Measurements from ENCODE around the gene PHF21B. TPM values are rescaled to one million over a fixed set of nuclear protein-coding genes. Genes with fewer than 3 reads are reported as not detected.

PHF21B gene
- total RNA-seq, 2 donors from 2014 or later = 0.07 TPM; not detected in 1

DNA sequence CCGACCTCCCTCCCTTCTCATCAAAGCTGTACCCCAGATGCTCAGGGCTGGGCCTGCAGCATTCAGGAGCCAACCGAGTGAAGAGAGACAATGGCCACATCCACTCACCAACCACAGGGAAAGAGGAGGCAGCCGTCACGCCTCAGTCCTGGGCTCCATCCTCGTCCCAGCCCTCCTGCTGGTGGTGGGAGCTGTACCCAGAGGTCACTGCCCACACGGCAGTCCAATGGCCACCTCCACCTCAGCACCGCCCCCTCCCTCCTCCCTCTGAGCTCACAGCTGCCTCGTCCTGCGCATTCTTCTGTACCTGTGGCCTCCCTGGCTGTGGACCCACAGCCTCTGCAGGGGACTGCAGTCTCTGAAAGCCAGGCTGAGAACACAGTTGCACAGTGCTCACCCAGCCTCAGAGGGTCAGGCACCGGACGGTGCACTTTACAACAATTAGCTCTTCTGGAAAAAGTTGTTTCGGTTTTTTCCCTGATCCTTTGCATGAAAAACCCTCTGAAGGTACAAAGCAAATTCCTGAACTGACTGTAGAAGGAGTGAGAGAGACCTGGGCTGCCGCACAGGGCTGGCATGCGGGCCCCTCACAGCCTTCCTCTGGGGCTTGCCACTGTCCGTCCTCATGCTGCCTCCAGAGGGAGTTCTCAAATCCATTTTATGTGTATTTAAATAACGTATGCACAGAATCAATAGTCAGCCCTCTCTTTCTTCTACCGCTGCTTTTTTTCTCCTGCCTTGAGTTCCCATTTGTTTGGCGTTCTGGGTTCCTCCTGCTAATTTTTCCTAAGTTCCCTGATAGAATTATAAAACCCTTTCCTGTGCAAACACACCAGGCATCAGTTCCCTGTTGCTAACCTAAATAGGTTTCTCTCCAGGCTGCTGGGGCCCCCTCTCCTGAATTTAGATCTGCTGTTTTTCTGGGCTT, 52.7 kb downstream of the PHF21B start:
- H3K27ac Mint-ChIP-seq = peak overlapping the region in 1 of 2 donors; percentile 22
- no peaks in the 10 kb centered on the region for H3K36me3 Mint-ChIP-seq
- DNase-seq (ENCODE audit: low spot score in 2 of 2) (no peak), ATAC-seq (no peak)
- no peaks in the 10 kb centered on the region for H3K9me3 Mint-ChIP-seq

DNA sequence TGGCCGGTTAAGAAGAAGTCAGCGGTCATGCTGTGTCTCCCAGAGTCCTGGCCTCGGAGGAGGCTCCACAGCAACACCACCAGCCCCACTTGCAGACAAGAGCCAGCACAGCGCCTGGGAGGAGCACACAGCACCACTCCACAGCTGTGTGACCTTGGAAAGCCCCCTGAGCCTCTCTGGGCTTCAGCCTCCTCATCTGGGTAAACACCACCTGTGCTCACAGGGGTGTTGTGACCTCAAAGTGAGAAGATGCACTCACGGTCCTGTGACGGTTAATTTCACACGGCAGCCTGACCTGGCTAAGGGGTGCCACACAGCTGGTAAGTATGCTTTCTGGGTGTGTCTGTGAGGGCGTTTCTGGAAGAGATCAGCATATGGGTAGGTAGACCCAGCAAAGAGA, 54.7 kb downstream of the PHF21B start:
- no peaks in the 10 kb centered on the region for H3K9me3 Mint-ChIP-seq
- H3K36me3 Mint-ChIP-seq = no peaks in the 10 kb centered on the region
- H3K27ac Mint-ChIP-seq = no peak overlapping the region
- DNase-seq (ENCODE audit: low spot score in 2 of 2) (no peak), ATAC-seq (no peak)

DNA sequence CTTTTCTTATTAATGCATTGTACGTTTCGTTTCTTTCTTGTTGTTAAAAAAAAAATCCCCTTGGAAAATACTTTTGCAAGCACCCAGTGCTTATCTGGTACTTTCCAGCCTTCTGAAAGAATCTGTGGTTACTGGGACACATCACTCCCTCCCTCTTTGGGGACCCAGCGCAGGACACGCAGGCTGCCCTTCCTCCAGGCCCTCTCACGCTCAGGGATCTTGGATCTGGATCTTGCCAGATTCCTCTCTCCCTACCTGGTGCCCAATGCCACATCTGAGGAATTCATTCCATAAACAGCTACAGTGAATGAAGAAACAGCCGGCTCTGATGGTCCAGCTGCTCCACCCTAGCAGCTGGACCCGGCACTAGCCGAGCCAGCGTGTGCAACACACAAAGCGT, 55.7 kb downstream of the PHF21B start:
- DNase-seq (ENCODE audit: low spot score in 2 of 2) (no peak), ATAC-seq (no peak)
- Mint-ChIP-seq H3K9me3 (no peaks in the 10 kb centered on the region), H3K36me3 (no peaks in the 10 kb centered on the region), H3K27ac (no peak overlapping the region)

DNA sequence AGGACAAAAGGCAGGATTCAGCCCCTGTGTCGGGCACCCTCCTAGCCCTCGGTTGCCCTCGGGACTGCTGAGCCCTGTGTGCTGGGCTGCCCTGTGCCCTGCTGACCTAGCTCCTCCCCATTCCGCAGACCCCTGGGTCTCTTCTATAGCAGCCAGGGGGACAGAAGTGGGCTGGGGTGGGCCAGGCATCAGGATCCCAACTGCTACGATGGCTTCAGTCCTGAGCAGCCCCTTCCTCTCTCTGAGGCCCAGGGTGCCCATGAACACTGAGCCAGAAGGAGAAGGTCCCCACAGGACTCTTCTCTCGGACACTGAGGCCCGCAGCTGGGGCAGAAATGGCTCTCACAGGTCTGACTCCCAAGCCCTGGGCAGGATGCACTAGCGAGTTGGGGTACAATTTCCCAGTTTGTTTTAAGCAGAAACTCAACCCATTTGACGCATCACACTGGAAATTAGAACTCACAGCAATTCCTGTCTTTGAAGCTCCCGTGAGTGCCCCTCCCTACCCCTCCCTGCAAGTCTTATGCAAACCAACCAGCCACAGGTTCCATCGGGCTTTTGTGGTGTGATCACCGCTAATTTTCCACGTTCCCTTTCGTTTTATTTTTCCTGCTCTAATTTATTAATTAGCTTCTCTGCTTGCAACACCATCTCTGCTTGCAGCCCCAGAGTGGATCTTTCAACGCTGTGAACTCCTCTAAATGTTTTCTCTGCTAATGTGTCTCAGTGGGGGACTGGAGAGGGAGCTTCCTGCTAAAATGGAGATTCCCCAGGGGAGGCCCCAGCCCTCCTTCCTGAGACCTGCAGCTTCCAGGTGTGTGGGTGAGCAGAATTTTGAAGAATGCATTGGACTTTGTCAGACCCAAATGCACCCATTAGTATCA, 56.7 kb downstream of the PHF21B start:
- Mint-ChIP-seq H3K9me3 (no peaks in the 10 kb centered on the region), H3K27ac (no peak overlapping the region), H3K36me3 (no peaks in the 10 kb centered on the region)
- no peak for ATAC-seq
- no peak for DNase-seq (ENCODE audit: low spot score in 2 of 2)

DNA sequence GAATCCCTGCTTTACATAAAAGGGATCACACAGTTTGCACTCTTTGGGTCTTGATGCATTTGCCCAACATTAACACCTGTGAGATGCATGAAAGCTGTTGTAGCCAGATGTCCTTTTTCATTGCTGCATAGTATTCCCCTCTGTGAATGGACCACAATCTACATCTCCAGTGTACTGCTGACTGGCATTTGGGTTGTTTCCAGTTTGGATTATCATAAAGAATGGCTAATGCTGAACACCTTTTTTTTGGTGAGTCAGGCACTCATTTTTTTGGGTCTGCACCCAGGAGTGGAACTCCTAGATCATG, 58.3 kb downstream of the PHF21B start:
- ATAC-seq = no peak
- H3K27ac Mint-ChIP-seq = no peak overlapping the region
- no peaks in the 10 kb centered on the region for H3K9me3 Mint-ChIP-seq
- H3K36me3 Mint-ChIP-seq = no peaks in the 10 kb centered on the region
- no peak for DNase-seq (ENCODE audit: low spot score in 2 of 2)

DNA sequence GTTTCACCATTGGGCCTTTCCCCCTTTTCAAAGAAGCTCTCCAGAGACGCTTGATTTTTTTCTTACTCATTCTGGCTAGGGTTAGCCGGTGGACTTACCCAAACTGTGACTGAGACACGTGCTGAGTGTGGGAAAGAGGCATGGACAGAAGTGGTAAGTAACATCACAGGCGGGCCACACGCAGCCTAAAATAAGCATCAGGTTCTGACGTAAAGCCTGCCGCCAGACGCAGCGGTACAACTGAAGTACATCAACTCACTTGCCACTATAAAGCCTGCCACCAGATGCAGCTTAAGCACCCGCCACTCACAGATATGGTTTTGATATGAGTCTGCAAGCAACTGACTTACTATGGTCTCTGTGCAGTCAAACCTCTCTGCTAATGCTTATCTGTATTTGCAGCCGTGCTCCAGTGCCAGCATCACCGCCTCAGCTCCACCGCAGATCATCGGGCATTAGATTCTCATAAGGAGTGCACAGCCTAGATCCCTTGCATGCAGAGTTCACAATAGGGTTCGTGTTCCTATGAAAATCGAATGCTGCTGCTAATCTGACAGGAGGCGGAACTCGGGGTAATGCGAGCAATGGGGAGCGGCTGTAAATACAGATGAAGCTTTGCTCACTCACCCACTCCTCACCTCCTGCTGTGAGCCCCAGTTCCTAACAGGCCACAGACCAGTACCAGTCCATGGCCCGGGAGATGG, 58.8 kb downstream of the PHF21B start:
- ATAC-seq (no peak), DNase-seq (ENCODE audit: low spot score in 2 of 2) (no peak)
- Mint-ChIP-seq H3K27ac (no peak overlapping the region), H3K36me3 (no peaks in the 10 kb centered on the region), H3K9me3 (no peaks in the 10 kb centered on the region)

DNA sequence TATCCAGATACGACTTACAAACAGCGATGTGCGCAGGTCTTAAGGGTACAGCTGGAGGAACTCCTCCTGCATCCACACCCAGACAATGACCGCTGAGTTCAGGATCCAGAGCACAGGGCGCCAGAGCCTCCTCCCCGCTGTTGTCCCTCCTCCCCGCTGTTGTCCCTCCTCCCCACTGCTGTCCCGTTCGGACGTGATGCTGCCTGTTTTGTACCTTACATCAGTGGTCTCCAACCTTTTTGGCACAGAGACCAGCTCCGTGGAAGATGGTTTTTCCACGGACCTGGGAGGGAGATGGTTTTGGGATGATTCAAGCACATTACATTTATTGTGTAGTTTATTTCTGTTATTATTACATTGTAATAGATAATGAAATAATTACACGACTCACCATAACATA, 62.0 kb downstream of the PHF21B start:
- Mint-ChIP-seq H3K27ac (peak overlapping the region in 1 of 2 donors; percentile 36), H3K9me3 (no peaks in the 10 kb centered on the region), H3K36me3 (no peaks in the 10 kb centered on the region)
- DNase-seq (ENCODE audit: low spot score in 2 of 2) (no peak), ATAC-seq (no peak)

DNA sequence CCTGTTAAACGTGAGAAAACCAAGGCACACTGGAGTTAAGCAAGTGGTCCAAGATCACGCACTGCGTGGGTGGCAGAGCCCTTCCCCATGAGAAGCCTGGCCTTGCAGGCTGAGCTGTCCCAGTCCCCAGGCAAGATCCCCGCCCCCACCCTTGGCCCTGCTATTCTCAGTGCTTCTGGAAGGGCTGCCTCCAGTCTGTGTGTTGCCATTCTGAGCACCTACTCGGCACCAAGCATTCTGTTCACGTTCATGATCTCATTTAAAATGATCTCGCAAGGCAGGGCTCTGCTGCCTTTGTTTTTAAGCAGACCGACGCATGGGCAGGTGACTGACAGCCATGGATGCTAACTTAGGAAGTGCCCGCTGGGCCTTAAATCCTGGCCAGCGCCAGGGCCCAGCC, 62.8 kb downstream of the PHF21B start:
- DNase-seq (ENCODE audit: low spot score in 2 of 2) (no peak), ATAC-seq (no peak)
- Mint-ChIP-seq H3K9me3 (no peaks in the 10 kb centered on the region), H3K36me3 (no peaks in the 10 kb centered on the region), H3K27ac (peak overlapping the region in 1 of 2 donors; percentile 36)

DNA sequence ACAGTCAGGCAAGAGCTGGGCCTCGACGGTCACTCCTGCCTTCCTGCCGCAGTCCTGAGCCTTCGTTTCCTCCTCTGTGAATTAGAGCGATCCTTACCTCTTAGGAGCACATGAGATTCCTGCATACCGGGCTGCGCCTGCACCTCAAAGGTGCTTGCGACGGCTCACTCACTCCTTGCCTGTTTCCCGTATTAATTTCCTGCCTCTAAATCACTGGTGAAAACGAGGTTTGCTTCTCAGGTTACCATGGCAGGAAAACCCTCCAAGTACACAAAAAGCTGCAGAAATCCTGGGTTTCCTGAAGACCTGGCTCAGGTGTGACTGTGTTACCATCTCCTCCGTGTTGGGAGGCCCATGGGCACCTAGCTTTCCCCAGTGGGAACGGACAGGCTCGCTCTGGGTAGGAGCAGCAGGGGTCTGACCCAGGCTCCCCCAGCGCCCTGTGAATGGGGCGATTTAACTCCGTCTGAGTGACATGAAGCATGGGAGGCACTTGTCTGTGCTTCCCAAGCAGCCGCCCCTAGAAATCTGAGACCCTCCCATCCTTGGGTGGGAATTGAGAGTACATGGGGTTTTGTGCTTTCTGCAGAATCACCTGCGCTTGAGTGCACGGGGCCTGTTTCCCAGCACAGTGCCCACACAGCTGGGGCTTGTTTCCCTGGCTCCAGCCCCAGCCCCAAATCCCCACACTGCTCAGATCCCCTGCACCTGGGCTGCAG, 64.8 kb downstream of the PHF21B start:
- DNase-seq (ENCODE audit: low spot score in 2 of 2) (no peak), ATAC-seq (no peak)
- Mint-ChIP-seq H3K27ac (no peak overlapping the region), H3K9me3 (no peaks in the 10 kb centered on the region), H3K36me3 (no peaks in the 10 kb centered on the region)

DNA sequence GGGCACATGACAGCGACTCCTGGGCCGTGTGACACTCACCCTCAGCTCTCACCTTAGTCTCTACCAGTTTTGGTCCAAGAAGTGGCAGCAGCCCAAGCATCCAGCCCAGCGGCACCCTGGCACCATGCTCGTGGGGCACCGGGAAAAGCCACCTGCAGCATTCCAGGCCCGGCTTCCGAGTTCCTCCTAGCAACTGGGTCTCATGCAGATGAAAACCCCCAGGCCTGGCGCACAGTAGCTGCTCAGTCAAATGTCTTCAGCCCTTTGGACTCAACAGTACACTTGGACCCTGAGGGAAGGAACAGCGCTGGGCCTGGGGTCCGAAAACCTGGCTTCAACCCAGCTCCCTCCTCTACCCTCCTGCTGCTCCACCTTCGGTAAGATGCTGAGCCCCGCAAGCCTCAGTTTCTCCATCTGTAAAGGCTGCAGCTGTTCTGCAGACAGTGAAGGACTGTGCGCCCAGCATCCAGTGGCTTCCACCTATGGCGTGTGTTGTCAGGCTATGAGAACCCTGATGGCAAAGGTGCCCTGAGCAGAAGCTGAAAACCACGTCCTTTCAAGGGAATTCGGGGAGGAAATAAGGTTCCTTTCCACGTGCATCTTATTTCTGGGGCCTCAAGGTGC, 66.0 kb downstream of the PHF21B start:
- H3K9me3 Mint-ChIP-seq = no peaks in the 10 kb centered on the region
- ATAC-seq (no peak), DNase-seq (ENCODE audit: low spot score in 2 of 2) (no peak)
- H3K27ac Mint-ChIP-seq = no peak overlapping the region
- no peaks in the 10 kb centered on the region for H3K36me3 Mint-ChIP-seq

DNA sequence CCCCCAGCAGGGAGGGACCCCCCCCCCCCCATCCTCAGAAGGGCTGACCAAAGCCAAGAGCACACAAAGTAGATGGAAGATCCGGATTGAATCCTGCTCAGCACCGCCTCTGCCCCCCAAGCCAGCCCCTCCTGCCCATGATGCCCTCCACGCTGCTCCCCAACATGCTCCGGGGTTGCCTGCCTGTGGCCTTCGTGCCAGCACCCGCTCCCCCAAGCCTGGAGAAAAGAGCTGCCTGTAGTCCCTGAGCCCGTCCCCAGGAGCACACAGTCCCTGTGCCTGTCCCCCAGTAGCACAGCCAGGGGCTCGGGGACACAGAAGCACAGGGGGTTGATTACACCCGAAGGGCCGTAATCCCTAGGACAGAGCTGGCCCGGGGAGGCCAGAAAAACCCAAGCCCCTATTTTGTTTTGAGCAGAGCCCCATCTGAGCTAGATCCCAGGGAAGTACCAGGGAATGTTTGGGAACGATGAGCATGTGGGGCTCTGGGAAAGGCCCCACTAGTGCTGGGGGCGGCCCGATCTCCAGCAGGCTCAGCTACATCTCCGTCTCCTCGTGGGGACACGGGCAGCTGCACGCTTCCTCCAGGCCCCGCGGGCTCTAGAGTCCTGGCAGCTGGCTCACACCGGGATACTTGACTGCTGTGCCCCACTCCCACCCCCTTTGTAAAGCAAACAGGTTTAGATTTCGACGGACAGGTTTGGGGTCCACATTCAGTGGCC, 66.7 kb downstream of the PHF21B start:
- ATAC-seq (no peak), DNase-seq (ENCODE audit: low spot score in 2 of 2) (no peak)
- H3K9me3 Mint-ChIP-seq = no peaks in the 10 kb centered on the region
- no peak overlapping the region for H3K27ac Mint-ChIP-seq
- H3K36me3 Mint-ChIP-seq = no peaks in the 10 kb centered on the region

DNA sequence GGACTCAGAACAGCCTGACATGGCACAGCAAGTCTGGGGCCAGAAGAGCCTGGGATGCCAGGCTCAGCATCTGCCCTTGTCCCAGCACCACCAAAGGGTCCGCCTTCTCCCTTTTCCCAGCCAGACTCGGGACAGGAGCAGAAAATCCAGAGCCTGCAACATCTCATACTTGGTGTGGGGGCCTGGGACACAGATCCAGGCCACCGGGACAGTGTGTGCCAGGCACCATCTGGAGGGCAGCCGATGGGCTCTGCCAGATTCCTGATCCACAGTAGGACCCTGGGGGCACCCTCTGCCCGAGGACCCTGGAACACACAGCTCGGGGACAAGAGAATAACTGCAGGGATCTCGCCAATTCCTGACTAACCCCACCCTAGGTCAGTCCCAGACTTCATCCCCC, 67.7 kb downstream of the PHF21B start:
- DNase-seq (ENCODE audit: low spot score in 2 of 2) (no peak), ATAC-seq (no peak)
- no peaks in the 10 kb centered on the region for H3K36me3 Mint-ChIP-seq

DNA sequence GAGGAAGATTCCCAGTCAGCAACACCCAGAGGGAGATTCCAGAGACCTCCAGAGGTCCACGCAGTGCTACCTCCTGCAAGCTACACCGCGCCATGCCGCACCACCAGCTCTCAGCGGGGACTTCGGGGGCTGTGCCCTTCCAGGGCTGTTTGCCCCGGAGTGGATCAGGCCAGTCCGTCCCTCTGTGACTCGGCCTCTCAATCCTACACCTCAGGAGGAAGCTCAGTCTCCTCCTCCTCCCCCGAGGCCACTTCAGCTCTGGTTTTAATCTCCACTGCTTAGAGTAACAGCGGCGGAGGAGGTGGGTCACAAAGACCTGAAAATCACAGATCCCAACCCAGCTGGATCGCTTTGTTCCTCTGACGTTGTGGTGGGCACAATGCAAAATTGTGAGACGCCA, 68.6 kb downstream of the PHF21B start:
- no peak for DNase-seq (ENCODE audit: low spot score in 2 of 2)
- no peak for ATAC-seq
- no peaks in the 10 kb centered on the region for H3K9me3 Mint-ChIP-seq
- no peak overlapping the region for H3K27ac Mint-ChIP-seq
- no peaks in the 10 kb centered on the region for H3K36me3 Mint-ChIP-seq

More for the DNA sequence above, 67.7 kb downstream of the PHF21B start:
- H3K9me3 Mint-ChIP-seq = no peaks in the 10 kb centered on the region
- no peak overlapping the region for H3K27ac Mint-ChIP-seq

DNA sequence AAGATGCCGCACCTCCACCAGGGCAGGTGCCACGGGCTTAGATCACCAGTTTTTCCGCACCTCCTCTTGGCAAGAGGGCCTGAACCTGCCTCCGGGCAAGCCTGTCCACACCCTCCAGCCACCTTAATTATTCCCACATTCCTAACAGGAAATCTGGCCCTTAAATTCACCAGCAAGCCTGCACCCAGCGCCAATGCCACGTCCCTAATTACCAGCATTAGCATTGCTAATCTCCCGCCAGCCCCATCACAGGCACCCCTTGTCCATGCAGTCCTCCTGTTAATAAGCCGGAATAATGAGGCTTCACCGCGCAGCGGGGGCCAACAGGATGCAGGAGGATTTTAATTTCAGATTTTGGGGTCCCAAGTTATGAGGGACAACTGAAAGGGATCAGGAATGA, 69.7 kb downstream of the PHF21B start:
- no peaks in the 10 kb centered on the region for H3K9me3 Mint-ChIP-seq
- no peaks in the 10 kb centered on the region for H3K36me3 Mint-ChIP-seq
- H3K27ac Mint-ChIP-seq = no peak overlapping the region
- no peak for ATAC-seq
- no peak for DNase-seq (ENCODE audit: low spot score in 2 of 2)

DNA sequence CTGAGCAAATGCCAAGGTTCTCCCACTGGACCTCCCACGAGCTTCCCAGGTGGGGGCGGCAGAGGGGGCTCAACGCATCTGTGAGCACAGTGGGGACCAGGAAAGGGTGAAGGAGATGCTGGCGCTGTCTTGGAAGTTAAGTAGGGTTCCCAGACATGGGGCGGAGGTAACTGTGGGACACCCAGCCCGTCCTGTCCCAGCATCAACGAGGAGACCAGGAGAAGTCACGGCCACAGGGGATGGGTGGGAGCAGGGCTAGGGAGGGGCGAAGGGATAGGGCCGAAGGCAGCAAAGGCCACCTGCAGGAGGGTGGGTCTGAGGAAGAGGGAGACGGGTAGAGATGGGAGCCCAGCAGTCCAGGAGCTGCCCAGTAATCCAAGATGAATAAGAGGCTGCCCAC, 70.4 kb downstream of the PHF21B start:
- ATAC-seq (no peak), DNase-seq (ENCODE audit: low spot score in 2 of 2) (no peak)
- Mint-ChIP-seq H3K36me3 (no peaks in the 10 kb centered on the region), H3K27ac (no peak overlapping the region), H3K9me3 (no peaks in the 10 kb centered on the region)

DNA sequence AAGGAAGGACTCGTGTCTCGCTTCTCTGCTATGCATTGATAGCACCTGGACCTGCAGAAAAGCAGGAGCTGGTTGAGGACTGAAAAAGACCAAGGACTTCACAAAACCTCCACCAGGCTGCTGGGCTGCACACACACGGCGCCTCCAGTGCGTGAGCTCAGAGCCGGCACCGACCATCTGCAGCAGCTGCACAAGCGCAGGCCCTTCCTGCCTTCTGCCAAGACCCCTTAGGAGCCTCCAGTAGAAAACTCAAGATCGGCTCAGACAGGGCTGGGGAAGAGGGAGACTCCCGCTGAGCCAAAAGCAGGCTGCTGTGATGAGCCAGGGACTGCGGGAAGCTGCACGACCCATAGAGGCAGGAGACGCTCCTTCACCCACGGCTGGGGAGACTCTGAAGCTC, 70.9 kb downstream of the PHF21B start:
- ATAC-seq (no peak), DNase-seq (ENCODE audit: low spot score in 2 of 2) (no peak)
- Mint-ChIP-seq H3K27ac (no peak overlapping the region), H3K9me3 (no peaks in the 10 kb centered on the region), H3K36me3 (no peaks in the 10 kb centered on the region)
